HCT116 (cell line): ENCODE data around the gene CALHM1. TPM values are rescaled to one million over a fixed set of nuclear protein-coding genes. Genes with fewer than 3 reads are reported as not detected.

Source experiments
- ATAC-seq: fragments of 200-7000 bp; cut with Tn5 transposase; 2 replicates; pipeline ENCODE4 v1.9.1; 2020; ENCODE audit warnings: mild to moderate bottlenecking, moderate library complexity
- BruUV-seq: library from RNA; stranded (reverse); fragments of 400-500 nt; replicated peaks from 2 replicates; lab custom pipeline; 2021; lab: Mats Ljungman, UMichigan
- CTCF ChIA-PET: fragments of 300-600 bp; sonication (Branson Sonifier 250); formaldehyde crosslinking; loops from one replicate; lab custom pipeline; 2021; ENCODE audit warnings: antibody characterized with exemption; lab: Charles Lee
- POLR2A ChIA-PET: fragments of 300-600, 350-600 bp; sonication (Branson Sonifier 250); formaldehyde crosslinking; loops from one replicate; lab custom pipeline; 2021; ENCODE audit warnings: antibody characterized with exemption; lab: Charles Lee
- RAD21 ChIA-PET, 2 experiments: fragments of 300-600 bp; sonication (Branson Sonifier 250); formaldehyde crosslinking; loops; one replicate each; lab custom pipeline; 2023; ENCODE audit warnings: low total read pairs in 2 of 2; ENCODE audit not compliant: uncharacterized antibody in 2 of 2, unreplicated experiment in 2 of 2, low non-redundant PET in 1 of 2; lab: Charles Lee
- DNase-seq: peaks from one replicate; pipeline ENCODE4 v3.0.0-alpha.2; 2010; ENCODE audit warnings: low read depth, low spot score
- H2AFZ ChIP-seq: fragments of 200-600 bp; shearing (Covaris generic), sonication (generic); 2 replicates; pipeline ENCODE4 v1.6.1; 2017; ENCODE audit warnings: low read depth, mixed run types, mixed read lengths, antibody characterized with exemption, low read length; ENCODE audit not compliant: poor library complexity, severe bottlenecking
- H3K27ac ChIP-seq: 2 replicates; pipeline ENCODE4 v1.5.1; 2012; ENCODE audit warnings: low read depth, low read length
- H3K27me3 ChIP-seq: fragments of 200-600 bp; sonication (generic); 2 replicates; pipeline ENCODE4 v1.6.1; 2016; ENCODE audit warnings: mixed run types, low read length, mixed read lengths; ENCODE audit not compliant: insufficient read depth
- H3K36me3 ChIP-seq, 2 experiments: fragments of 200-500 bp in 1 of 2; fragments of 200-600 bp in 1 of 2; sonication (Bioruptor generic) in 1 of 2; sonication (generic) in 1 of 2; 2 replicates each; pipeline versions ENCODE4 v1.5.1 to v1.6.1; 2014 to 2016; ENCODE audit warnings: low read length in 2 of 2, inconsistent platforms in 1 of 2, mixed read lengths in 1 of 2, mixed run types in 1 of 2; ENCODE audit not compliant: insufficient read depth in 2 of 2, control insufficient read depth in 1 of 2
- H3K4me1 ChIP-seq, 2 experiments: fragments of 200-600 bp in 1 of 2; sonication (generic) in 1 of 2; 2 replicates each; pipeline versions ENCODE4 v1.5.1 to v1.6.1; 2012 to 2017; ENCODE audit warnings: low read length in 2 of 2, inconsistent platforms in 1 of 2, mild to moderate bottlenecking in 1 of 2, mixed read lengths in 1 of 2, mixed run types in 1 of 2, moderate library complexity in 1 of 2; ENCODE audit not compliant: insufficient read depth in 2 of 2, control insufficient read depth in 1 of 2
- H3K4me2 ChIP-seq: fragments of 200-600 bp; sonication (generic); 2 replicates; pipeline ENCODE4 v1.6.1; 2017; ENCODE audit warnings: mixed run types, low read length, mixed read lengths
- H3K4me3 ChIP-seq, 2 experiments: fragments of 200-600 bp in 1 of 2; sonication (generic) in 1 of 2; replicated peaks in 1 of 2; 2 replicates each; pipeline ENCODE4 v1.5.1; 2011 to 2016; ENCODE audit warnings: low read length in 2 of 2, control low read depth in 1 of 2, low read depth in 1 of 2, mild to moderate bottlenecking in 1 of 2, mixed read lengths in 1 of 2, mixed run types in 1 of 2
- H3K79me2 ChIP-seq: fragments of 200-600 bp; sonication (generic); 2 replicates; pipeline ENCODE4 v1.6.1; 2017; ENCODE audit warnings: mild to moderate bottlenecking, mixed run types, low read length, moderate library complexity, mixed read lengths; ENCODE audit not compliant: insufficient read depth
- H3K9ac ChIP-seq: fragments of 200-600 bp; sonication (generic); 2 replicates; pipeline ENCODE4 v1.6.1; 2016; ENCODE audit warnings: low read length, mixed read lengths
- H3K9me2 ChIP-seq: fragments of 200-600 bp; sonication (generic), shearing (Covaris generic); 2 replicates; pipeline ENCODE4 v1.6.1; 2017; ENCODE audit warnings: mixed run types, mild to moderate bottlenecking, moderate library complexity; ENCODE audit not compliant: insufficient read depth
- H3K9me3 ChIP-seq, 2 experiments: fragments of 200-500 bp in 1 of 2; fragments of 200-600 bp in 1 of 2; sonication (Bioruptor generic) in 1 of 2; sonication (generic) in 1 of 2; 2 replicates each; pipeline ENCODE4 v1.6.1; 2014 to 2017; ENCODE audit warnings: low read length in 2 of 2, mixed read lengths in 2 of 2, inconsistent platforms in 1 of 2, low read depth in 1 of 2, mild to moderate bottlenecking in 1 of 2, mixed run types in 1 of 2, moderate library complexity in 1 of 2; ENCODE audit not compliant: control insufficient read depth in 1 of 2, insufficient read depth in 1 of 2
- H4K20me1 ChIP-seq: fragments of 200-600 bp; sonication (generic), shearing (Covaris generic); 2 replicates; pipeline ENCODE4 v1.6.1; 2017; ENCODE audit warnings: mixed run types, mild to moderate bottlenecking, moderate library complexity; ENCODE audit not compliant: insufficient read depth
- ATF3 ChIP-seq: IDR thresholded peaks from 2 replicates; pipeline ENCODE4 v1.6.1; 2012
- EGR1 ChIP-seq: IDR thresholded peaks from 2 replicates; pipeline ENCODE4 v1.6.1; 2012; ENCODE audit warnings: low read depth
- REST ChIP-seq: IDR thresholded peaks from 2 replicates; pipeline ENCODE4 v1.6.1; 2012; ENCODE audit warnings: low read depth
- SRF ChIP-seq: IDR thresholded peaks from 2 replicates; pipeline ENCODE4 v1.6.1; 2012; ENCODE audit warnings: low read depth
- YY1 ChIP-seq: IDR thresholded peaks from 2 replicates; pipeline ENCODE4 v1.6.1; 2011; ENCODE audit warnings: low read length, low read depth, moderate library complexity, mild to moderate bottlenecking; ENCODE audit not compliant: insufficient replicate concordance; ENCODE audit errors: extremely low read depth
- intact Hi-C: fragments of 100-400 bp; cut with micrococcal nuclease; formaldehyde crosslinking; loops from 2 replicates; pipeline ENCODE4 v1.10.0; 2022
- total RNA-seq: library from RNA; stranded (reverse); gene quantifications from one replicate; pipeline ENCODE4 v1.2.1, GENCODE V29; 2021; ENCODE audit not compliant: unreplicated experiment

CALHM1 gene
- total RNA-seq, 1 experiment from 2014 or later, result not detected

GRCh38 chr10:103502849-103503660, 44.4 kb upstream of the CALHM1 start:
- BruUV-seq, result no TSS peak
- Histone ChIP-seq H3K4me2 (no peak overlapping the region), H3K4me1 (peaks cover 11 to 19% of the 10 kb centered on the region in 2 experiments)
- no peak for TF ChIP-seq EGR1
- TF ChIP-seq YY1, result no peak
- TF ChIP-seq ATF3, result no peak
- TF ChIP-seq SRF, result no peak
- TF ChIP-seq REST, result no peak
- TF ChIP-seq, all 23 proteins: peak for 0
- no peak overlapping the region for H3K27ac ChIP-seq
- ATAC-seq (no peak), DNase-seq (no peak)
- H3K9me2 ChIP-seq, result no peaks in the 10 kb centered on the region
- no peaks in the 10 kb centered on the region for H4K20me1 ChIP-seq
- no peaks in the 10 kb centered on the region for H3K9me3 ChIP-seq
- intact Hi-C loops, result no loop called here
- no peak overlapping the region for H3K4me3 ChIP-seq
- no peak overlapping the region for H3K9ac ChIP-seq
- H3K36me3 ChIP-seq, result no peaks in the 10 kb centered on the region
- no peaks in the 10 kb centered on the region for H3K27me3 ChIP-seq
- ChIA-PET RAD21 (no interaction called here), POLR2A (interaction anchor here (1.6 kb wide), 1 partner anchor 15 kb away, joined by 4 read pairs; no protein-coding TSS in a partner anchor), CTCF (interaction anchor here (1.4 kb wide), 1 partner anchor 16 kb away, joined by 5 read pairs; no protein-coding TSS in a partner anchor)
- H2AFZ ChIP-seq, result no peak overlapping the region
- no peaks in the 10 kb centered on the region for H3K79me2 ChIP-seq
